SJCRH30 (cell line): ENCODE results near the gene XAGE2. TPM values are rescaled to one million over a fixed set of nuclear protein-coding genes. Genes with fewer than 3 reads are reported as not detected.
"Not testable (repeated sequence)": the region's sequence is repeated elsewhere in the genome, so short reads cannot be mapped to it uniquely, and the experiment has no call there.

Experiments
- DNase-seq, 2 experiments: peaks; one replicate each; pipeline ENCODE4 v3.0.0-alpha.2; 2015 to 2020
- H3K27ac ChIP-seq: fragments of 250-450 bp; sonication (Bioruptor Pico); 2 replicates; pipeline ENCODE4 v1.5.1; 2020; ENCODE audit warnings: mild to moderate bottlenecking, moderate library complexity
- H3K27me3 ChIP-seq: fragments of 250-450 bp; sonication (Bioruptor Pico); 2 replicates; pipeline ENCODE4 v1.5.1; 2020; ENCODE audit warnings: mild to moderate bottlenecking, moderate library complexity
- H3K36me3 ChIP-seq: fragments of 250-450 bp; sonication (Bioruptor Pico); 2 replicates; pipeline ENCODE4 v1.5.1; 2020; ENCODE audit warnings: mild to moderate bottlenecking, moderate library complexity
- H3K4me1 ChIP-seq: fragments of 250-450 bp; sonication (Bioruptor Pico); 2 replicates; pipeline ENCODE4 v1.5.1; 2020; ENCODE audit warnings: mild to moderate bottlenecking, moderate library complexity
- H3K4me3 ChIP-seq: fragments of 250-450 bp; sonication (Bioruptor Pico); 2 replicates; pipeline ENCODE4 v1.5.1; 2020; ENCODE audit warnings: mild to moderate bottlenecking, moderate library complexity
- H3K9me3 ChIP-seq: fragments of 250-450 bp; sonication (Bioruptor Pico); replicated peaks from 2 replicates; pipeline ENCODE4 v1.5.1; 2020; ENCODE audit warnings: mild to moderate bottlenecking, moderate library complexity
- total RNA-seq: library from RNA; depleted of rRNA; stranded (reverse); fragments of >200 nt; shearing (Covaris generic); gene quantifications from 2 replicates; pipeline ENCODE4 v1.2.3, GENCODE V29; 2014; rRNA removed

The XAGE2 gene
- not detected in 2 replicates for total RNA-seq

GRCh38 chrX:52368368-52369055, at the start of gene XAGE2:
TSS of gene XAGE2 (plus strand) at chrX:52369021. CDS start at chrX:52370015, 994 bp downstream.
- no peak for DNase-seq
- H3K36me3 ChIP-seq: no peaks in the 10 kb centered on the region
- no peaks in the 10 kb centered on the region for H3K4me1 ChIP-seq

GRCh38 chrX:52337410-52337809, 31.4 kb upstream of the XAGE2 start:
- Histone ChIP-seq H3K4me3 (no peak overlapping the region), H3K9me3 (no peaks in the 10 kb centered on the region), H3K27ac (no peak overlapping the region), H3K27me3 (no peaks in the 10 kb centered on the region), H3K4me1 (no peaks in the 10 kb centered on the region), H3K36me3 (no peaks in the 10 kb centered on the region)
- DNase-seq: no peak

More at GRCh38 chrX:52368368-52369055, at the start of gene XAGE2:
- Histone ChIP-seq H3K4me3 (no peak within 1 kb of the TSS), H3K27me3 (no peaks in the 10 kb centered on the region), H3K27ac (no peak within 1 kb of the TSS), H3K9me3 (no peaks in the 10 kb centered on the region)

- DNase-seq: no peak
- no peaks in the 10 kb centered on the region for H3K36me3 ChIP-seq
- H3K27me3 ChIP-seq: no peaks in the 10 kb centered on the region
- H3K4me1 ChIP-seq: no peaks in the 10 kb centered on the region
- H3K4me3 ChIP-seq: no peak overlapping the region
- no peak overlapping the region for H3K27ac ChIP-seq
- H3K9me3 ChIP-seq: no peaks in the 10 kb centered on the region
Observed at GRCh38 chrX:52341493-52341892, 27.3 kb upstream of the XAGE2 start.

- not testable (repeated sequence) for H3K36me3 ChIP-seq, H3K27ac ChIP-seq, H3K9me3 ChIP-seq, DNase-seq, H3K4me3 ChIP-seq, H3K4me1 ChIP-seq, H3K27me3 ChIP-seq
Observed at GRCh38 chrX:52343131-52343530, 25.7 kb upstream of the XAGE2 start.

GRCh38 chrX:52345402-52345801, 23.4 kb upstream of the XAGE2 start:
- not testable (repeated sequence) for H3K9me3 ChIP-seq, H3K4me1 ChIP-seq, H3K4me3 ChIP-seq, H3K27ac ChIP-seq, H3K36me3 ChIP-seq, H3K27me3 ChIP-seq
- peak; percentile 24 to 65 for DNase-seq

- Histone ChIP-seq H3K27ac (no peak overlapping the region), H3K4me3 (no peak overlapping the region), H3K36me3 (no peaks in the 10 kb centered on the region), H3K9me3 (no peaks in the 10 kb centered on the region), H3K4me1 (no peaks in the 10 kb centered on the region), H3K27me3 (no peaks in the 10 kb centered on the region)
- no peak for DNase-seq
Observed at GRCh38 chrX:52346174-52347165, 22.4 kb upstream of the XAGE2 start.

GRCh38 chrX:52349681-52350080, 19.1 kb upstream of the XAGE2 start:
- no peaks in the 10 kb centered on the region for H3K4me1 ChIP-seq
- H3K27ac ChIP-seq: no peak overlapping the region
- no peaks in the 10 kb centered on the region for H3K36me3 ChIP-seq
- H3K9me3 ChIP-seq: no peaks in the 10 kb centered on the region
- no peaks in the 10 kb centered on the region for H3K27me3 ChIP-seq
- H3K4me3 ChIP-seq: no peak overlapping the region
- DNase-seq: no peak

GRCh38 chrX:52352551-52352950, 16.3 kb upstream of the XAGE2 start:
- H3K27me3 ChIP-seq: no peaks in the 10 kb centered on the region
- no peaks in the 10 kb centered on the region for H3K36me3 ChIP-seq
- no peaks in the 10 kb centered on the region for H3K4me1 ChIP-seq
- no peak overlapping the region for H3K27ac ChIP-seq
- H3K9me3 ChIP-seq: no peaks in the 10 kb centered on the region
- DNase-seq: no peak
- no peak overlapping the region for H3K4me3 ChIP-seq

GRCh38 chrX:52353838-52354237, 15.0 kb upstream of the XAGE2 start:
- no peak overlapping the region for H3K4me3 ChIP-seq
- no peak overlapping the region for H3K27ac ChIP-seq
- H3K9me3 ChIP-seq: no peaks in the 10 kb centered on the region
- H3K27me3 ChIP-seq: no peaks in the 10 kb centered on the region
- no peaks in the 10 kb centered on the region for H3K4me1 ChIP-seq
- no peaks in the 10 kb centered on the region for H3K36me3 ChIP-seq
- DNase-seq: no peak

- H3K36me3 ChIP-seq: no peaks in the 10 kb centered on the region
- H3K4me1 ChIP-seq: no peaks in the 10 kb centered on the region
- no peaks in the 10 kb centered on the region for H3K27me3 ChIP-seq
- DNase-seq: no peak
- H3K4me3 ChIP-seq: no peak overlapping the region
- no peak overlapping the region for H3K27ac ChIP-seq
- H3K9me3 ChIP-seq: no peaks in the 10 kb centered on the region
Observed at GRCh38 chrX:52355108-52355507, 13.7 kb upstream of the XAGE2 start.

- no peak for DNase-seq
- Histone ChIP-seq H3K4me3 (no peak overlapping the region), H3K9me3 (no peaks in the 10 kb centered on the region), H3K27me3 (no peaks in the 10 kb centered on the region), H3K27ac (no peak overlapping the region), H3K36me3 (no peaks in the 10 kb centered on the region), H3K4me1 (no peaks in the 10 kb centered on the region)
Observed at GRCh38 chrX:52359614-52360232, 9.1 kb upstream of the XAGE2 start.

- no peaks in the 10 kb centered on the region for H3K4me1 ChIP-seq
- H3K27ac ChIP-seq: no peak overlapping the region
- H3K4me3 ChIP-seq: no peak overlapping the region
- H3K27me3 ChIP-seq: no peaks in the 10 kb centered on the region
- no peaks in the 10 kb centered on the region for H3K36me3 ChIP-seq
- DNase-seq: peak in 1 of 2 experiments; percentile 4
- no peaks in the 10 kb centered on the region for H3K9me3 ChIP-seq
Observed at GRCh38 chrX:52361941-52362340, 6.9 kb upstream of the XAGE2 start.

- DNase-seq: no peak
- Histone ChIP-seq H3K4me3 (no peak overlapping the region), H3K27me3 (no peaks in the 10 kb centered on the region), H3K36me3 (no peaks in the 10 kb centered on the region), H3K9me3 (no peaks in the 10 kb centered on the region), H3K4me1 (no peaks in the 10 kb centered on the region), H3K27ac (no peak overlapping the region)
Observed at GRCh38 chrX:52363247-52363883, 5.5 kb upstream of the XAGE2 start.

GRCh38 chrX:52378870-52379269, 10.0 kb downstream of the XAGE2 start:
- H3K4me3 ChIP-seq: no peak overlapping the region
- no peaks in the 10 kb centered on the region for H3K27me3 ChIP-seq
- H3K4me1 ChIP-seq: no peaks in the 10 kb centered on the region
- no peak overlapping the region for H3K27ac ChIP-seq
- DNase-seq: no peak
- H3K9me3 ChIP-seq: no peaks in the 10 kb centered on the region
- H3K36me3 ChIP-seq: no peaks in the 10 kb centered on the region
